WTC11 (cell line): ENCODE data around the gene OSBP2. TPM values are rescaled to one million over a fixed set of nuclear protein-coding genes. Genes with fewer than 3 reads are reported as not detected.

Source experiments
- ATAC-seq: fragments of 200-7000 bp; cut with Tn5 transposase; 2 replicates; pipeline ENCODE4 v1.10.0; 2021; ENCODE audit warnings: mild to moderate bottlenecking, moderate library complexity
- CTCF ChIA-PET: fragments of 300-600 bp; sonication (Branson Sonifier 250); formaldehyde crosslinking; loops from one replicate; lab custom pipeline; 2021; ENCODE audit warnings: antibody characterized with exemption; lab: Charles Lee
- POLR2A ChIA-PET: fragments of 350-600 bp; sonication (Branson Sonifier 250); formaldehyde crosslinking; loops from one replicate; lab custom pipeline; 2021; ENCODE audit warnings: antibody characterized with exemption; lab: Charles Lee
- DNase-seq: peaks from one replicate; pipeline ENCODE4 v3.0.0; 2021; ENCODE audit warnings: low spot score
- H3K27ac Mint-ChIP-seq: 2 replicates; pipeline ENCODE4 v1.8.0; 2021; ENCODE audit warnings: mixed read lengths
- H3K27me3 Mint-ChIP-seq: 2 replicates; pipeline ENCODE4 v1.8.0; 2021; ENCODE audit warnings: low read depth, mild to moderate bottlenecking, moderate library complexity, mixed read lengths
- H3K36me3 Mint-ChIP-seq: 2 replicates; pipeline ENCODE4 v1.8.0; 2021; ENCODE audit warnings: mixed read lengths
- H3K4me1 Mint-ChIP-seq: 2 replicates; pipeline ENCODE4 v1.8.0; 2022; ENCODE audit warnings: mixed read lengths
- H3K4me3 Mint-ChIP-seq: 2 replicates; pipeline ENCODE4 v1.8.0; 2021; ENCODE audit warnings: mild to moderate bottlenecking, moderate library complexity, mixed read lengths
- H3K9me3 Mint-ChIP-seq: 2 replicates; pipeline ENCODE4 v1.8.0; 2021; ENCODE audit warnings: mixed read lengths
- AFF4 ChIP-seq: sonication (generic); formaldehyde crosslinking; IDR thresholded peaks from 2 replicates; pipeline ENCODE4 v1.8.1; 2023; ENCODE audit warnings: mild to moderate bottlenecking, missing genetic modification reagents, borderline replicate concordance
- ATF1 ChIP-seq: sonication (generic); formaldehyde crosslinking; IDR thresholded peaks from 2 replicates; pipeline ENCODE4 v1.8.1; 2023; ENCODE audit warnings: mild to moderate bottlenecking, moderate library complexity, missing genetic modification reagents
- CDX4 ChIP-seq: fragments of 250-450 bp; sonication (Bioruptor Pico); IDR thresholded peaks from 2 replicates; pipeline ENCODE4 v1.9.0; 2021; ENCODE audit warnings: moderate library complexity, mild to moderate bottlenecking, inconsistent platforms, borderline replicate concordance
- CREM ChIP-seq: sonication (generic); formaldehyde crosslinking; IDR thresholded peaks from 2 replicates; pipeline ENCODE4 v1.8.1; 2022; ENCODE audit warnings: mild to moderate bottlenecking, missing genetic modification reagents, moderate library complexity
- ESRRA ChIP-seq: sonication (generic); formaldehyde crosslinking; IDR thresholded peaks from 2 replicates; pipeline ENCODE4 v1.8.1; 2022; ENCODE audit warnings: mild to moderate bottlenecking, missing genetic modification reagents, borderline replicate concordance
- FOXJ3 ChIP-seq: sonication (generic); formaldehyde crosslinking; IDR thresholded peaks from 2 replicates; pipeline ENCODE4 v1.9.0; 2021; ENCODE audit warnings: missing genetic modification reagents, mild to moderate bottlenecking, borderline replicate concordance
- FOXP4 ChIP-seq: sonication (generic); formaldehyde crosslinking; IDR thresholded peaks from 2 replicates; pipeline ENCODE4 v1.8.0; 2022; ENCODE audit warnings: mild to moderate bottlenecking, missing genetic modification reagents
- HMGA2 ChIP-seq: fragments of 250-450 bp; sonication (Bioruptor Pico); IDR thresholded peaks from 2 replicates; pipeline ENCODE4 v1.4.0; 2021; ENCODE audit warnings: mild to moderate bottlenecking, moderate library complexity
- HMGXB4 ChIP-seq: sonication (generic); formaldehyde crosslinking; IDR thresholded peaks from 2 replicates; pipeline ENCODE4 v1.8.1; 2023; ENCODE audit warnings: mild to moderate bottlenecking, moderate library complexity, missing genetic modification reagents
- IRF2 ChIP-seq: sonication (generic); formaldehyde crosslinking; IDR thresholded peaks from 2 replicates; pipeline ENCODE4 v1.8.0; 2022; ENCODE audit warnings: low read depth, missing genetic modification reagents, borderline replicate concordance
- MAX ChIP-seq: sonication (generic); formaldehyde crosslinking; IDR thresholded peaks from 2 replicates; pipeline ENCODE4 v1.8.0; 2022; ENCODE audit warnings: mild to moderate bottlenecking, missing genetic modification reagents
- MLX ChIP-seq: sonication (generic); formaldehyde crosslinking; IDR thresholded peaks from 2 replicates; pipeline ENCODE4 v1.8.1; 2023; ENCODE audit warnings: mild to moderate bottlenecking, missing genetic modification reagents, moderate library complexity
- NFATC4 ChIP-seq: fragments of 250-450 bp; sonication (Bioruptor Pico); IDR thresholded peaks from 2 replicates; pipeline ENCODE4 v1.9.0; 2021; ENCODE audit warnings: mild to moderate bottlenecking
- SMAD4 ChIP-seq: sonication (generic); formaldehyde crosslinking; IDR thresholded peaks from 2 replicates; pipeline ENCODE4 v1.8.0; 2022; ENCODE audit warnings: mild to moderate bottlenecking, missing genetic modification reagents
- TCF7 ChIP-seq: sonication (generic); formaldehyde crosslinking; IDR thresholded peaks from 2 replicates; pipeline ENCODE4 v1.8.0; 2022; ENCODE audit warnings: mild to moderate bottlenecking, low read depth, missing genetic modification reagents, moderate library complexity
- TEAD1 ChIP-seq: sonication (generic); formaldehyde crosslinking; IDR thresholded peaks from 2 replicates; pipeline ENCODE4 v1.8.0; 2022; ENCODE audit warnings: mild to moderate bottlenecking, missing genetic modification reagents
- ZNF232 ChIP-seq: sonication (generic); formaldehyde crosslinking; IDR thresholded peaks from 2 replicates; pipeline ENCODE4 v1.8.0; 2022; ENCODE audit warnings: mild to moderate bottlenecking, missing genetic modification reagents
- ZNF263 ChIP-seq: sonication (generic); formaldehyde crosslinking; IDR thresholded peaks from 2 replicates; pipeline ENCODE4 v1.8.1; 2022; ENCODE audit warnings: low read depth, mild to moderate bottlenecking, moderate library complexity, missing genetic modification reagents
- ZNF396 ChIP-seq: fragments of 250-450 bp; sonication (Bioruptor Pico); IDR thresholded peaks from 2 replicates; pipeline ENCODE4 v1.8.0; 2021; ENCODE audit warnings: mild to moderate bottlenecking, moderate library complexity, borderline replicate concordance
- ZNF532 ChIP-seq: fragments of 250-450 bp; sonication (Bioruptor Pico); IDR thresholded peaks from 2 replicates; pipeline ENCODE4 v1.9.0; 2021; ENCODE audit warnings: mild to moderate bottlenecking, borderline replicate concordance
- total RNA-seq: library from RNA; stranded (reverse); gene quantifications from 3 replicates; pipeline ENCODE4 v1.2.3, GENCODE V29; 2021

The OSBP2 gene
- total RNA-seq, 1 experiment from 2014 or later, result 4.1 TPM

- TF ChIP-seq MLX (CRISPR knock-in tag) (no peak), FOXP4 (CRISPR knock-in tag) (no peak), TEAD1 (CRISPR knock-in tag) (no peak), HMGXB4 (CRISPR knock-in tag) (no peak), ZNF263 (CRISPR knock-in tag) (no peak), NFATC4 (CRISPR knock-in tag) (no peak), CREM (CRISPR knock-in tag) (no peak), HMGA2 (CRISPR knock-in tag) (no peak), ESRRA (CRISPR knock-in tag) (no peak)
Observed at GRCh38 chr22:30718491-30718890, 23.8 kb downstream of the OSBP2 start (continued).

- Mint-ChIP-seq H3K9me3 (peaks cover 2% of the 10 kb centered on the region), H3K36me3 (no peaks in the 10 kb centered on the region), H3K4me3 (no peak overlapping the region), H3K27ac (peak overlapping the region; percentile 84; the same call in 1 of the 2 replicates), H3K27me3 (no peaks in the 10 kb centered on the region), H3K4me1 (no peaks in the 10 kb centered on the region)
- DNase-seq, result no peak
- ATAC-seq, result no peak
- ChIA-PET POLR2A (no interaction called here), CTCF (interaction anchor here (1.0 kb wide), 1 partner anchor 84 kb away, joined by 3 read pairs; no protein-coding TSS in a partner anchor)
- TF ChIP-seq ZNF232 (CRISPR knock-in tag), result no peak
- no peak for TF ChIP-seq MAX (CRISPR knock-in tag)
Observed at GRCh38 chr22:30718938-30719337, 24.3 kb downstream of the OSBP2 start.

GRCh38 chr22:30720263-30720837 is 25.7 kb downstream of the OSBP2 start:
- Mint-ChIP-seq H3K4me3 (no peak overlapping the region), H3K4me1 (no peaks in the 10 kb centered on the region), H3K27me3 (no peaks in the 10 kb centered on the region), H3K27ac (no peak overlapping the region), H3K36me3 (no peaks in the 10 kb centered on the region), H3K9me3 (no peaks in the 10 kb centered on the region)
- no peak for DNase-seq
- ChIA-PET CTCF (no interaction called here), POLR2A (no interaction called here)
- no peak for ATAC-seq
- TF ChIP-seq CDX4 (CRISPR knock-in tag), result no peak
- TF ChIP-seq ZNF532 (CRISPR knock-in tag), result no peak
- no peak for TF ChIP-seq ATF1 (CRISPR knock-in tag)
- TF ChIP-seq ZNF396 (CRISPR knock-in tag), result no peak
- TF ChIP-seq ZNF263 (CRISPR knock-in tag), result no peak
- TF ChIP-seq IRF2 (CRISPR knock-in tag), result no peak
- no peak for TF ChIP-seq FOXJ3 (CRISPR knock-in tag)
- TF ChIP-seq SMAD4 (CRISPR knock-in tag), result no peak
- TF ChIP-seq AFF4, result no peak
- TF ChIP-seq TCF7 (CRISPR knock-in tag), result no peak
